CD4-positive, CD25-positive, alpha-beta regulatory T cell (primary cell): ENCODE measurements around the gene BEGAIN. TPM values are rescaled to one million over a fixed set of nuclear protein-coding genes. Genes with fewer than 3 reads are reported as not detected.

Experiments
- ATAC-seq, 2 donors: fragments of 150-1000 bp; cut with Tn5 transposase; one replicate each; pipeline ENCODE4 v1.10.0; 2021; ENCODE audit warnings: low read depth in 2 of 2, moderate number of reproducible peaks in 2 of 2, moderate library complexity in 1 of 2
- DNase-seq, 3 donors: peaks; one replicate each; pipeline versions ENCODE4 v3.0.0 to v3.0.0-alpha.2; 2012 to 2022; ENCODE audit warnings: mixed read lengths in 1 of 3
- H3K27ac ChIP-seq: one replicate; pipeline ENCODE4 v1.7.0; 2013; ENCODE audit warnings: mild to moderate bottlenecking, low read length; ENCODE audit not compliant: insufficient read depth, poor library complexity, severe bottlenecking
- H3K27me3 ChIP-seq: one replicate; pipeline ENCODE4 v1.7.0; 2013; ENCODE audit warnings: low read length; ENCODE audit not compliant: control insufficient read depth, insufficient read depth
- H3K36me3 ChIP-seq: one replicate; pipeline ENCODE4 v1.7.0; 2013; ENCODE audit warnings: mild to moderate bottlenecking, low read length, moderate library complexity; ENCODE audit not compliant: control insufficient read depth, insufficient read depth
- H3K4me1 ChIP-seq: 2 replicates; pipeline ENCODE4 v1.7.0; 2013; ENCODE audit warnings: mild to moderate bottlenecking, low read length; ENCODE audit not compliant: insufficient read depth, control insufficient read depth, poor library complexity, severe bottlenecking
- H3K4me3 ChIP-seq: one replicate; pipeline ENCODE4 v1.7.0; 2013; ENCODE audit warnings: low read depth, mild to moderate bottlenecking, low read length, moderate library complexity
- H3K9me3 ChIP-seq, 2 experiments: 1 replicate in 1 of 2; 2 replicates in 1 of 2; pipeline ENCODE4 v1.7.0; 2013; ENCODE audit warnings: low read length in 2 of 2, mild to moderate bottlenecking in 1 of 2, moderate library complexity in 1 of 2; ENCODE audit not compliant: control insufficient read depth in 2 of 2
- H3K27ac Mint-ChIP-seq, 3 donors: one replicate each; pipeline ENCODE4 v1.8.0; 2020 to 2022; ENCODE audit warnings: mild to moderate bottlenecking in 3 of 3, mixed read lengths in 3 of 3, moderate library complexity in 2 of 3
- H3K27me3 Mint-ChIP-seq: one replicate; pipeline ENCODE4 v1.8.0; 2022; ENCODE audit warnings: mild to moderate bottlenecking, mixed read lengths
- H3K36me3 Mint-ChIP-seq: one replicate; pipeline ENCODE4 v1.8.0; 2020; ENCODE audit warnings: mixed read lengths
- H3K4me1 Mint-ChIP-seq, 4 donors: one replicate each; pipeline ENCODE4 v1.8.0; 2020 to 2022; ENCODE audit warnings: mixed read lengths in 4 of 4, mild to moderate bottlenecking in 1 of 4
- H3K4me3 Mint-ChIP-seq, 4 donors: one replicate each; pipeline ENCODE4 v1.8.0; 2020 to 2022; ENCODE audit warnings: mild to moderate bottlenecking in 4 of 4, mixed read lengths in 4 of 4, moderate library complexity in 3 of 4
- H3K9me3 Mint-ChIP-seq, 7 donors: one replicate each; pipeline ENCODE4 v1.8.0; 2020 to 2022; ENCODE audit warnings: mixed read lengths in 7 of 7, mild to moderate bottlenecking in 3 of 7, moderate library complexity in 2 of 7
- polyA plus RNA-seq, 4 donors: library from polyadenylated mRNA; unstranded; fragments of 300-500 nt; fragmentation: Illumina TruSeq; gene quantifications; one replicate each; pipeline ENCODE4 v1.2.3, GENCODE V29; 2021
- total RNA-seq: library from RNA; stranded (reverse); gene quantifications from one replicate; pipeline ENCODE4 v1.2.3, GENCODE V29; 2022

Gene BEGAIN
- total and polyA plus RNA-seq, 5 donors from 2014 or later, result 0.29 to 1.3 (median 0.50) TPM; not detected in 1

GRCh38 chr14:100626614-100627013 is 39.4 kb upstream of the BEGAIN start:
- Histone ChIP-seq H3K4me3 (no peak overlapping the region), H3K27ac (no peak overlapping the region), H3K36me3 (no peaks in the 10 kb centered on the region), H3K4me1 (no peaks in the 10 kb centered on the region), H3K27me3 (no peaks in the 10 kb centered on the region), H3K9me3 (no peaks in the 10 kb centered on the region)
- DNase-seq (no peak), ATAC-seq (no peak)
- Mint-ChIP-seq H3K27ac (peak overlapping the region in 1 of 3 donors; percentile 79), H3K9me3 (peaks cover 0 to 8% (median 2%) of the 10 kb centered on the region in 7 donors), H3K36me3 (no peaks in the 10 kb centered on the region), H3K27me3 (peaks cover 12% of the 10 kb centered on the region), H3K4me1 (peaks cover 0 to 2% (median 0%) of the 10 kb centered on the region in 4 donors), H3K4me3 (no peak overlapping the region)

DNA sequence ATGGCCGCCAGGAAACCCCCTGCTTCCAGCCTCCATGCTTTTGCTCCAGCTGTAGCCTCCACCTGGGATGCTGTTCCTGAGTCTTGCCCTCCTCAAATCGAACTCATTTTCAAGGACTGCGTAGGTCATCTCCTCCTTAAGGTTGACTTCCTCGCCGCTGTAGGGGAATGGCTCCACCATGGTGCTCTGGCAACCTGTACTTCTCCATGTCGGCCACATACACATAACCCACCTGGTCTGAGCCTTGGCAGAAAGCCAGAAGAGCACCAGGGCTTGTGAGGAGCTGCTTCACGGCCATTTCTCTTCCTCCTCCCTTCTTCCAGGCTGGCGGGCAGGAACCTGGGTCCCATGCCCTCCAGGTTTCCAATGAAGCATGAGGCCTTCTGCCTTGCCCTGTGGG is 36.7 kb upstream of the BEGAIN start:
- H3K4me3 Mint-ChIP-seq, result no peak overlapping the region
- H3K27ac Mint-ChIP-seq, result peak overlapping the region in 1 of 3 donors; percentile 84
- no peaks in the 10 kb centered on the region for H3K36me3 ChIP-seq
- no peak for DNase-seq
- no peaks in the 10 kb centered on the region for H3K27me3 ChIP-seq
- no peak for ATAC-seq
- peaks cover 0 to 7% (median 2%) of the 10 kb centered on the region in 4 donors for H3K4me1 Mint-ChIP-seq
- H3K4me3 ChIP-seq, result no peak overlapping the region
- peaks cover 0 to 8% (median 2%) of the 10 kb centered on the region in 7 donors for H3K9me3 Mint-ChIP-seq
- peaks cover 10% of the 10 kb centered on the region for H3K27me3 Mint-ChIP-seq
- no peaks in the 10 kb centered on the region for H3K4me1 ChIP-seq
- H3K36me3 Mint-ChIP-seq, result no peaks in the 10 kb centered on the region
- no peak overlapping the region for H3K27ac ChIP-seq
- H3K9me3 ChIP-seq, result no peaks in the 10 kb centered on the region

DNA sequence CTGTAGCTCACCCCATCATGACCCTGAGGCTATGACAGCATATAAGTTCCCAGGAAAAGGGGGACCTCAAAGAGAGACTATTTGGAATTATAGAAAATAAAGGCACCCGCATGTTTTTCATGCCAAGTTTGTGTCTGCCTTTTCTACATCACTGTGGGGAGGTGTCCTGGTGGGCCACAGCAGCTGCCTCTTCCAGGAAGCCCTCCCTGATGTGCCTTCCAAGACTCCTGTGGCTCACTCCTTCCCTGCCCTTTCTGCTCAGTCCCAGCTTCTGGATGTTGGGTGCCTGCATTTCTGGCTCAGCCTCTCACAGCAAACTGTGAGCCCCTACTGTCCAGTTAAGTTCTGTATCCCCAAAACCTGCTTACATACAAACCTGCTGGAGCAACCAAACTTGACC is 36.3 kb upstream of the BEGAIN start:
- Mint-ChIP-seq H3K36me3 (no peaks in the 10 kb centered on the region), H3K9me3 (peaks cover 0 to 8% (median 2%) of the 10 kb centered on the region in 7 donors), H3K27ac (peak overlapping the region in 1 of 3 donors; percentile 84), H3K4me1 (peaks cover 0 to 9% (median 2%) of the 10 kb centered on the region in 4 donors), H3K4me3 (no peak overlapping the region), H3K27me3 (peaks cover 10% of the 10 kb centered on the region)
- Histone ChIP-seq H3K4me3 (no peak overlapping the region), H3K4me1 (no peaks in the 10 kb centered on the region), H3K9me3 (no peaks in the 10 kb centered on the region), H3K27me3 (no peaks in the 10 kb centered on the region), H3K27ac (no peak overlapping the region), H3K36me3 (no peaks in the 10 kb centered on the region)
- DNase-seq, result no peak
- no peak for ATAC-seq

DNA sequence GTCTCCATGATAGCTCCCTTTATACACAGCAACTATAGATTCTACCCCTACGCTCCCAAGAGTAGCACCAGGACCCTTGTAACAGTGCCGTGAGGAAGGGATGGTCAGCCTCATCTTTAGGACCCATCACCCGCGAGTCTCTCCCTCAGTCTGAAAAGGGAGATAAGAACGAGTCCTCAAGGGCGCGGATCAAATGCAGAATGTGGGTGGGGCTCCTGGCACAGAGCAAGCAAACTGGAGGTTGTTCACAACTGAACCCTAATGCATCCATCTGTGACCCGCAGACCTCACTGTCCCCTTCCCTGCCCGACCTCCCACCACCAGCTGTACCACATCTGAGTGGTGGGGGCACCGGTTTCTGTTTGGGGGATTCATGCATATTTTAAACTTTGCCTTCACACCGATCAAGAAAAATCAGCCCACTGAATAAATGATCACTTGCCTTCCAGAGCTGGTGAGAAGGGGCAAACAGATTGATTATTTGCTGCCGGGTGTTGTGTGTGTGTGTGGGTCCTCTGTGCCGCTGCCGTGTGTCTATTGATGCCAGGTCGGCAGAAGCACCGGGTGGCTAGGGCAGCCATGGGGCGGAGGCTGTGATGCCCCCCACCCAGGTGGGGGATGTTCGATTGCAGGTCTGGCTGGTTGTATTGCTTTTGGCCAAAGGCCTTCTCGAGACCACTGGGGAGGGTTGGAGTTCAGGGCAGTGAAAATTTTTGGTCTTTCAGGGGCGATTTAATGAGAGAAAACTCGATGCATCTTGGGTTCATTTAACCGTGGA is 35.7 kb upstream of the BEGAIN start:
- ATAC-seq (no peak), DNase-seq (no peak)
- H3K4me3 ChIP-seq, result no peak overlapping the region
- H3K27ac ChIP-seq, result no peak overlapping the region
- H3K36me3 ChIP-seq, result no peaks in the 10 kb centered on the region
- Mint-ChIP-seq H3K27ac (no peak overlapping the region), H3K36me3 (no peaks in the 10 kb centered on the region), H3K4me1 (peaks cover 0 to 14% (median 2%) of the 10 kb centered on the region in 4 donors), H3K4me3 (no peak overlapping the region), H3K27me3 (peaks cover 10% of the 10 kb centered on the region), H3K9me3 (peaks cover 0 to 8% (median 2%) of the 10 kb centered on the region in 7 donors)
- no peaks in the 10 kb centered on the region for H3K27me3 ChIP-seq
- no peaks in the 10 kb centered on the region for H3K9me3 ChIP-seq
- H3K4me1 ChIP-seq, result peaks cover under 1% of the 10 kb centered on the region

- Histone ChIP-seq H3K4me3 (no peak overlapping the region), H3K27me3 (no peaks in the 10 kb centered on the region), H3K36me3 (no peaks in the 10 kb centered on the region), H3K27ac (no peak overlapping the region), H3K4me1 (peaks cover 8% of the 10 kb centered on the region), H3K9me3 (no peaks in the 10 kb centered on the region)
- Mint-ChIP-seq H3K4me1 (peaks cover 0 to 21% (median 6%) of the 10 kb centered on the region in 4 donors), H3K27me3 (peaks cover 10% of the 10 kb centered on the region), H3K36me3 (no peaks in the 10 kb centered on the region), H3K27ac (no peak overlapping the region), H3K9me3 (peaks cover 0 to 8% (median 2%) of the 10 kb centered on the region in 7 donors), H3K4me3 (no peak overlapping the region)
- no peak for DNase-seq
- ATAC-seq, result no peak
These were observed 35.0 kb upstream of the BEGAIN start for GRCh38 chr14:100622224-100622623.

DNA sequence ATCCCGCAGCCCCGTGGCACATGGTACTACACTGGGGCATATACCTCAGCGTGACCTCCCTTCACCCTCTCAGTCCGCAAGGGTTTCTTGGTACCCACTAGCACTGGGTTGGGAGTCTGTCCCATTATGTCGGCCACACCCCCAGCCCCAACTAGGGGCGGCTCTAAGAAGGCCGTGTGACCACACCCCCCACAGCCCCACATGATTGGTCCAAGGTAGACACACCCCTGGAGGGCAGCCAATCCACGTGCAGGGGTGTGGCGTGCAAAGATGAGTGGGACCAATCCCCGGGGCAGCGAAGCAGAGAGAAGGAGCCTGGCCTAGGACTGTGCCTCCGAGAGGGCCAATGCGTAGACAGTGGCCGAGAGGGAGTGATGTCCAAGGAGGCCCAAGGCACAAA is 34.6 kb upstream of the BEGAIN start:
- Histone ChIP-seq H3K4me3 (no peak overlapping the region), H3K9me3 (no peaks in the 10 kb centered on the region), H3K27me3 (no peaks in the 10 kb centered on the region), H3K27ac (no peak overlapping the region), H3K4me1 (peaks cover 12% of the 10 kb centered on the region), H3K36me3 (no peaks in the 10 kb centered on the region)
- Mint-ChIP-seq H3K27me3 (peaks cover 10% of the 10 kb centered on the region), H3K9me3 (peaks cover 0 to 5% (median 2%) of the 10 kb centered on the region in 7 donors), H3K4me3 (no peak overlapping the region), H3K27ac (no peak overlapping the region), H3K4me1 (peaks cover 0 to 25% (median 10%) of the 10 kb centered on the region in 4 donors), H3K36me3 (no peaks in the 10 kb centered on the region)
- ATAC-seq (no peak), DNase-seq (no peak)

- Histone ChIP-seq H3K36me3 (no peaks in the 10 kb centered on the region), H3K4me3 (no peak overlapping the region), H3K27ac (no peak overlapping the region), H3K4me1 (peaks cover 14% of the 10 kb centered on the region), H3K9me3 (no peaks in the 10 kb centered on the region), H3K27me3 (no peaks in the 10 kb centered on the region)
- Mint-ChIP-seq H3K27me3 (peaks cover 14% of the 10 kb centered on the region), H3K4me1 (peaks cover 0 to 28% (median 10%) of the 10 kb centered on the region in 4 donors), H3K36me3 (no peaks in the 10 kb centered on the region), H3K27ac (peak overlapping the region in 1 of 3 donors; percentile 67), H3K9me3 (peaks cover 0 to 5% (median 1%) of the 10 kb centered on the region in 7 donors), H3K4me3 (no peak overlapping the region)
- DNase-seq (no peak), ATAC-seq (no peak)
These were observed 33.3 kb upstream of the BEGAIN start for GRCh38 chr14:100620255-100621100.
